PC-9 (cell line): Measurements from ENCODE around the gene UGGT1. TPM values are rescaled to one million over a fixed set of nuclear protein-coding genes. Genes with fewer than 3 reads are reported as not detected.

ENCODE experiments used
- BruUV-seq: library from RNA; stranded (reverse); fragments of 400-500 nt; replicated peaks from 2 replicates; lab custom pipeline; 2021; lab: Mats Ljungman, UMichigan
- CTCF ChIA-PET: fragments of 300-600 bp; sonication (Branson Sonifier 250); formaldehyde crosslinking; loops from one replicate; lab custom pipeline; 2022; ENCODE audit warnings: antibody characterized with exemption; lab: Charles Lee
- POLR2A ChIA-PET: fragments of 300-600 bp; sonication (Branson Sonifier 250); formaldehyde crosslinking; loops from one replicate; lab custom pipeline; 2022; ENCODE audit warnings: antibody characterized with exemption; ENCODE audit not compliant: unreplicated experiment; lab: Charles Lee
- DNase-seq, 2 experiments: peaks; one replicate each; pipeline versions ENCODE4 v3.0.0 to v3.0.0-alpha.2; 2015 to 2022; ENCODE audit warnings: mixed read lengths in 1 of 2
- H2AFZ ChIP-seq: fragments of 200-600 bp; sonication (generic); 2 replicates; pipeline ENCODE4 v1.8.1; 2017; ENCODE audit warnings: antibody characterized with exemption
- H3F3A ChIP-seq: fragments of 200-600 bp; sonication (generic); 2 replicates; pipeline ENCODE4 v1.8.1; 2017; ENCODE audit warnings: antibody characterized with exemption, mild to moderate bottlenecking, low read depth; ENCODE audit not compliant: insufficient read depth
- H3K27ac ChIP-seq: fragments of 200-600 bp; sonication (generic); 2 replicates; pipeline ENCODE4 v1.6.1; 2016; ENCODE audit warnings: mixed run types
- H3K27me3 ChIP-seq: fragments of 200-600 bp; sonication (generic); 2 replicates; pipeline ENCODE4 v1.6.1; 2016; ENCODE audit warnings: low read depth, mixed run types; ENCODE audit not compliant: insufficient read depth
- H3K36me3 ChIP-seq: fragments of 200-600 bp; sonication (generic); 2 replicates; pipeline ENCODE4 v1.6.1; 2016; ENCODE audit warnings: low read depth, mixed run types
- H3K4me1 ChIP-seq: fragments of 200-600 bp; sonication (generic); replicated peaks from 2 replicates; pipeline ENCODE4 v1.6.1; 2016; ENCODE audit warnings: mixed run types; ENCODE audit not compliant: insufficient read depth
- H3K4me2 ChIP-seq: fragments of 200-600 bp; sonication (generic); 2 replicates; pipeline ENCODE4 v1.6.1; 2017; ENCODE audit warnings: mixed run types
- H3K4me3 ChIP-seq: fragments of 200-600 bp; sonication (generic); 2 replicates; pipeline ENCODE4 v1.6.1; 2016; ENCODE audit warnings: mixed run types
- H3K79me2 ChIP-seq: fragments of 200-600 bp; sonication (generic); 2 replicates; pipeline ENCODE4 v1.6.1; 2017; ENCODE audit warnings: low read depth, mixed run types
- H3K9me2 ChIP-seq: fragments of 200-600 bp; sonication (generic); 2 replicates; pipeline ENCODE4 v1.8.1; 2017; ENCODE audit warnings: mild to moderate bottlenecking; ENCODE audit not compliant: insufficient read depth
- H3K9me3 ChIP-seq: fragments of 200-600 bp; sonication (generic); 2 replicates; pipeline ENCODE4 v1.8.1; 2016; ENCODE audit warnings: low read depth; ENCODE audit not compliant: insufficient read depth
- H4K20me1 ChIP-seq: fragments of 200-600 bp; sonication (generic); 2 replicates; pipeline ENCODE4 v1.8.1; 2017; ENCODE audit not compliant: insufficient read depth
- CTCF ChIP-seq: fragments of 200-600 bp; sonication (generic); conservative IDR thresholded peaks from 2 replicates; pipeline ENCODE4 v1.6.1; 2017; ENCODE audit warnings: mixed run types, antibody characterized with exemption, mild to moderate bottlenecking, moderate library complexity
- EZH2 ChIP-seq: fragments of 200-600 bp; sonication (generic); IDR thresholded peaks from 2 replicates; pipeline ENCODE4 v1.8.0; 2017; ENCODE audit warnings: antibody characterized with exemption, low read depth
- intact Hi-C: fragments of 100-400 bp; cut with micrococcal nuclease; formaldehyde crosslinking; loops from one replicate; pipeline ENCODE4 v1.10.0; 2022; ENCODE audit not compliant: unreplicated experiment
- total RNA-seq: library from RNA; stranded (reverse); gene quantifications from 2 replicates; pipeline ENCODE4 v1.2.3, GENCODE V29; 2021

The UGGT1 gene
- total RNA-seq, 1 experiment from 2014 or later, result 56.9 TPM

GRCh38 chr2:128196471-128196931 lies 105.5 kb downstream of the UGGT1 start:
- Histone ChIP-seq H2AFZ (no peak overlapping the region), H3K4me3 (no peak overlapping the region), H3K9me3 (no peaks in the 10 kb centered on the region), H3K27me3 (no peaks in the 10 kb centered on the region), H3K79me2 (no peaks in the 10 kb centered on the region), H3K4me2 (no peak overlapping the region), H3K4me1 (no peaks in the 10 kb centered on the region), H4K20me1 (0 out of 2 replicates have a peak, but pooled peaks cover 4% of the 10 kb centered on the region), H3K9me2 (no peaks in the 10 kb centered on the region), H3F3A (no peaks in the 10 kb centered on the region), H3K36me3 (no peaks in the 10 kb centered on the region), H3K27ac (no peak overlapping the region)
- no peak for DNase-seq
- ChIA-PET POLR2A (no interaction called here), CTCF (no interaction called here)
- no peak for TF ChIP-seq EZH2
- no peak for TF ChIP-seq CTCF
- BruUV-seq, result no TSS peak
- intact Hi-C loops, result no loop called here

- Histone ChIP-seq H3F3A (no peaks in the 10 kb centered on the region), H3K4me1 (no peaks in the 10 kb centered on the region), H3K27ac (no peak overlapping the region), H4K20me1 (0 out of 2 replicates have a peak, but pooled peaks cover 4% of the 10 kb centered on the region), H3K36me3 (no peaks in the 10 kb centered on the region), H3K9me2 (no peaks in the 10 kb centered on the region), H3K27me3 (no peaks in the 10 kb centered on the region), H3K9me3 (no peaks in the 10 kb centered on the region), H3K79me2 (no peaks in the 10 kb centered on the region), H3K4me3 (no peak overlapping the region), H3K4me2 (no peak overlapping the region), H2AFZ (no peak overlapping the region)
- intact Hi-C loops, result no loop called here
- TF ChIP-seq EZH2 (no peak), CTCF (no peak)
- no TSS peak for BruUV-seq
- DNase-seq, result no peak
- POLR2A ChIA-PET, result no interaction called here
- CTCF ChIA-PET, result no interaction called here
Measured at GRCh38 chr2:128197059-128197458, 106.1 kb downstream of the UGGT1 start.

GRCh38 chr2:128198656-128199055 lies 107.7 kb downstream of the UGGT1 start:
- 0 out of 2 replicates have a peak, but pooled peaks cover 4% of the 10 kb centered on the region for H4K20me1 ChIP-seq
- CTCF ChIA-PET, result no interaction called here
- no peak overlapping the region for H3K4me3 ChIP-seq
- DNase-seq, result no peak
- H3K79me2 ChIP-seq, result no peaks in the 10 kb centered on the region
- POLR2A ChIA-PET, result no interaction called here
- intact Hi-C loops, result no loop called here
- no peaks in the 10 kb centered on the region for H3F3A ChIP-seq
- H3K36me3 ChIP-seq, result no peaks in the 10 kb centered on the region
- H3K4me2 ChIP-seq, result no peak overlapping the region
- no peak for TF ChIP-seq EZH2
- TF ChIP-seq CTCF, result no peak
- H3K4me1 ChIP-seq, result no peaks in the 10 kb centered on the region
- no peaks in the 10 kb centered on the region for H3K27me3 ChIP-seq
- H3K9me3 ChIP-seq, result no peaks in the 10 kb centered on the region
- BruUV-seq, result no TSS peak
- no peaks in the 10 kb centered on the region for H3K9me2 ChIP-seq
- no peak overlapping the region for H2AFZ ChIP-seq
- H3K27ac ChIP-seq, result no peak overlapping the region
